IMR-90 (cell line): ENCODE data around the gene CALHM3.

Experiments
- BHLHE40 ChIP-seq: fragments of 150-350 bp; IDR thresholded peaks from 2 replicates; pipeline ENCODE4 v1.6.1; 2016; ENCODE audit warnings: mild to moderate bottlenecking, low read depth, low read length
- CHD1 ChIP-seq: IDR thresholded peaks from 2 replicates; pipeline ENCODE4 v1.6.1; 2012; ENCODE audit warnings: low read depth, low read length, improper control_type of control experiment
- CTCF ChIP-seq: conservative IDR thresholded peaks from 2 replicates; pipeline ENCODE4 v1.5.1; 2012; ENCODE audit warnings: mild to moderate bottlenecking, low read depth, low read length, improper control_type of control experiment
- FOS ChIP-seq: fragments of 150-350 bp; IDR thresholded peaks from 2 replicates; pipeline ENCODE4 v1.6.1; 2016; ENCODE audit warnings: low read depth, low read length
- MAZ ChIP-seq: IDR thresholded peaks from 2 replicates; pipeline ENCODE4 v1.6.1; 2012; ENCODE audit warnings: low read depth, mild to moderate bottlenecking, low read length, improper control_type of control experiment, moderate library complexity, borderline replicate concordance
- MXI1 ChIP-seq: IDR thresholded peaks from 2 replicates; pipeline ENCODE4 v1.6.1; 2012; ENCODE audit warnings: low read depth, mild to moderate bottlenecking, low read length, moderate library complexity, borderline replicate concordance
- POLR2A ChIP-seq: IDR thresholded peaks from 2 replicates; pipeline ENCODE4 v1.6.1; 2012; ENCODE audit warnings: mild to moderate bottlenecking, low read depth, low read length
- RAD21 ChIP-seq: IDR thresholded peaks from 2 replicates; pipeline ENCODE4 v1.6.1; 2012; ENCODE audit warnings: low read length, improper control_type of control experiment
- RCOR1 ChIP-seq: IDR thresholded peaks from 2 replicates; pipeline ENCODE4 v1.6.1; 2012; ENCODE audit warnings: mild to moderate bottlenecking, low read length, improper control_type of control experiment; ENCODE audit not compliant: insufficient replicate concordance
- SMC3 ChIP-seq: fragments of 150-350 bp; IDR thresholded peaks from 2 replicates; pipeline ENCODE4 v1.6.1; 2016; ENCODE audit warnings: low read depth, mild to moderate bottlenecking, antibody characterized with exemption, low read length, moderate library complexity
- USF2 ChIP-seq: fragments of 150-350 bp; IDR thresholded peaks from 2 replicates; pipeline ENCODE4 v1.6.1; 2017; ENCODE audit warnings: mild to moderate bottlenecking, antibody characterized with exemption, low read length, low read depth

GRCh38 chr10:103480521-103480920 lies 1.5 kb upstream of the CALHM3 start:
- TF ChIP-seq CTCF (no peak), POLR2A (no peak), BHLHE40 (no peak), MAZ (no peak), USF2 (no peak), RCOR1 (no peak), SMC3 (no peak), FOS (no peak), RAD21 (no peak), MXI1 (no peak), CHD1 (no peak)
